Measurements from ENCODE around the gene PHF21B. TPM values are rescaled to one million over a fixed set of nuclear protein-coding genes. Genes with fewer than 3 reads are reported as not detected.

PHF21B gene
- total and polyA plus RNA-seq, 8 donors: 0.24 to 1.4 (median 1.1) TPM; not detected in 1

GRCh38 chr22:45042263-45042662 lies 32.5 kb upstream of the PHF21B start:
- no peak for TF ChIP-seq CTCF (IDR thresholded peaks at IDR 0.05)
- no peaks in the 10 kb centered on the region for H3K36me3 ChIP-seq
- no peaks in the 10 kb centered on the region for H3K9me3 ChIP-seq
- no peak overlapping the region for H3K27ac ChIP-seq
- DNase-seq (no peak), ATAC-seq (no peak)
- no peaks in the 10 kb centered on the region for H3K4me1 ChIP-seq
- H3K4me3 ChIP-seq: no peak overlapping the region
- H3K27me3 ChIP-seq: peaks cover 0 to 28% of the 10 kb centered on the region in 2 donors
- intact Hi-C loops (cut with DNase I): no loop called here

GRCh38 chr22:45039133-45039532 lies 29.3 kb upstream of the PHF21B start:
- no peak for DNase-seq
- Histone ChIP-seq H3K27me3 (peaks cover 0 to 32% of the 10 kb centered on the region in 2 donors), H3K9me3 (no peaks in the 10 kb centered on the region), H3K4me1 (no peaks in the 10 kb centered on the region), H3K27ac (no peak overlapping the region), H3K36me3 (no peaks in the 10 kb centered on the region), H3K4me3 (no peak overlapping the region)
- ATAC-seq: no peak
- intact Hi-C loops (cut with DNase I): no loop called here
- no peak for TF ChIP-seq CTCF (IDR thresholded peaks at IDR 0.05)

GRCh38 chr22:45036154-45036553 lies 26.3 kb upstream of the PHF21B start:
- Histone ChIP-seq H3K9me3 (no peaks in the 10 kb centered on the region), H3K27ac (no peak overlapping the region), H3K4me3 (no peak overlapping the region), H3K27me3 (peaks cover 0 to 51% of the 10 kb centered on the region in 2 donors), H3K4me1 (no peaks in the 10 kb centered on the region), H3K36me3 (no peaks in the 10 kb centered on the region)
- TF ChIP-seq CTCF (IDR thresholded peaks at IDR 0.05): no peak
- DNase-seq: peak in 2 of 4 donors; percentile 16 to 56
- no peak for ATAC-seq
- intact Hi-C loops (cut with DNase I): no loop called here

- Histone ChIP-seq H3K27me3 (peaks cover 0 to 65% of the 10 kb centered on the region in 2 donors), H3K27ac (no peak overlapping the region), H3K36me3 (no peaks in the 10 kb centered on the region), H3K4me3 (no peak overlapping the region), H3K4me1 (no peaks in the 10 kb centered on the region), H3K9me3 (no peaks in the 10 kb centered on the region)
- no peak for TF ChIP-seq CTCF (IDR thresholded peaks at IDR 0.05)
- ATAC-seq (no peak), DNase-seq (no peak)
- intact Hi-C loops (cut with DNase I): no loop called here
Observed at GRCh38 chr22:45034821-45035220, 25.0 kb upstream of the PHF21B start.

GRCh38 chr22:45034156-45034555 lies 24.4 kb upstream of the PHF21B start:
- DNase-seq (no peak), ATAC-seq (no peak)
- no peaks in the 10 kb centered on the region for H3K4me1 ChIP-seq
- no peaks in the 10 kb centered on the region for H3K36me3 ChIP-seq
- H3K27ac ChIP-seq: no peak overlapping the region
- peaks cover 0 to 70% of the 10 kb centered on the region in 2 donors for H3K27me3 ChIP-seq
- no peaks in the 10 kb centered on the region for H3K9me3 ChIP-seq
- TF ChIP-seq CTCF (IDR thresholded peaks at IDR 0.05): no peak
- intact Hi-C loops (cut with DNase I): no loop called here
- no peak overlapping the region for H3K4me3 ChIP-seq
